DOHH2 (cell line): Measurements from ENCODE around the gene GLT1D1.

Experiments
- H3F3A ChIP-seq: fragments of 200-600 bp; sonication (generic), shearing (Covaris generic); 2 replicates; pipeline ENCODE4 v1.6.0; 2016; ENCODE audit warnings: antibody characterized with exemption, mild to moderate bottlenecking; ENCODE audit not compliant: control insufficient read depth, insufficient read depth
- H3K27ac ChIP-seq: fragments of 200-600 bp; sonication (generic); 2 replicates; pipeline ENCODE4 v1.5.1; 2014; ENCODE audit warnings: low read depth, mild to moderate bottlenecking, low read length, moderate library complexity
- H3K27me3 ChIP-seq: fragments of 200-600 bp; sonication (generic); 2 replicates; pipeline ENCODE4 v1.6.1; 2014; ENCODE audit warnings: mild to moderate bottlenecking, low read length, mixed read lengths; ENCODE audit not compliant: control insufficient read depth
- H3K36me3 ChIP-seq: fragments of 200-600 bp; sonication (generic); 2 replicates; pipeline ENCODE4 v1.6.1; 2014; ENCODE audit warnings: mild to moderate bottlenecking, low read length, moderate library complexity, mixed read lengths; ENCODE audit not compliant: control insufficient read depth
- H3K4me1 ChIP-seq: fragments of 200-600 bp; sonication (generic); 2 replicates; pipeline ENCODE4 v1.6.1; 2014; ENCODE audit warnings: mild to moderate bottlenecking, low read length, mixed read lengths; ENCODE audit not compliant: control insufficient read depth
- H3K4me2 ChIP-seq: fragments of 200-600 bp; sonication (generic); 2 replicates; pipeline ENCODE4 v1.6.0; 2014; ENCODE audit warnings: mild to moderate bottlenecking, low read length, moderate library complexity
- H3K4me3 ChIP-seq: fragments of 200-600 bp; sonication (generic); 2 replicates; pipeline ENCODE4 v1.5.1; 2014; ENCODE audit warnings: mild to moderate bottlenecking, low read length, mixed read lengths
- H3K79me2 ChIP-seq: fragments of 200-600 bp; sonication (generic); 2 replicates; pipeline ENCODE4 v1.6.1; 2014; ENCODE audit warnings: mild to moderate bottlenecking, low read length, mixed read lengths; ENCODE audit not compliant: control insufficient read depth
- H3K9me2 ChIP-seq: fragments of 200-600 bp; sonication (generic); replicated peaks from 2 replicates; pipeline ENCODE4 v1.6.1; 2014; ENCODE audit warnings: mild to moderate bottlenecking, low read length, mixed read lengths; ENCODE audit not compliant: control insufficient read depth
- H3K9me3 ChIP-seq: fragments of 200-600 bp; sonication (generic); 2 replicates; pipeline ENCODE4 v1.6.1; 2014; ENCODE audit warnings: antibody characterized with exemption, low read length, mixed read lengths; ENCODE audit not compliant: control insufficient read depth, insufficient read depth
- H4K20me1 ChIP-seq: fragments of 200-600 bp; sonication (generic); 2 replicates; pipeline ENCODE4 v1.6.0; 2014; ENCODE audit warnings: low read depth, mild to moderate bottlenecking, antibody characterized with exemption, low read length, moderate library complexity; ENCODE audit not compliant: control insufficient read depth, insufficient read depth
- EZH2phosphoT487 ChIP-seq: fragments of 200-600 bp; sonication (generic); IDR thresholded peaks from 2 replicates; pipeline ENCODE4 v1.6.1; 2017; ENCODE audit warnings: borderline replicate concordance, mild to moderate bottlenecking, antibody characterized with exemption, low read length, moderate library complexity, mixed read lengths
- TF ChIP-seq, protein P1 (sequence below): fragments of 200-600 bp; sonication (generic); IDR thresholded peaks from one replicate; pipeline ENCODE4 v1.5.1; 2014; ENCODE audit warnings: antibody characterized with exemption, mild to moderate bottlenecking, low read depth, low read length; ENCODE audit not compliant: poor library complexity, severe bottlenecking

GLT1D1 gene

DNA sequence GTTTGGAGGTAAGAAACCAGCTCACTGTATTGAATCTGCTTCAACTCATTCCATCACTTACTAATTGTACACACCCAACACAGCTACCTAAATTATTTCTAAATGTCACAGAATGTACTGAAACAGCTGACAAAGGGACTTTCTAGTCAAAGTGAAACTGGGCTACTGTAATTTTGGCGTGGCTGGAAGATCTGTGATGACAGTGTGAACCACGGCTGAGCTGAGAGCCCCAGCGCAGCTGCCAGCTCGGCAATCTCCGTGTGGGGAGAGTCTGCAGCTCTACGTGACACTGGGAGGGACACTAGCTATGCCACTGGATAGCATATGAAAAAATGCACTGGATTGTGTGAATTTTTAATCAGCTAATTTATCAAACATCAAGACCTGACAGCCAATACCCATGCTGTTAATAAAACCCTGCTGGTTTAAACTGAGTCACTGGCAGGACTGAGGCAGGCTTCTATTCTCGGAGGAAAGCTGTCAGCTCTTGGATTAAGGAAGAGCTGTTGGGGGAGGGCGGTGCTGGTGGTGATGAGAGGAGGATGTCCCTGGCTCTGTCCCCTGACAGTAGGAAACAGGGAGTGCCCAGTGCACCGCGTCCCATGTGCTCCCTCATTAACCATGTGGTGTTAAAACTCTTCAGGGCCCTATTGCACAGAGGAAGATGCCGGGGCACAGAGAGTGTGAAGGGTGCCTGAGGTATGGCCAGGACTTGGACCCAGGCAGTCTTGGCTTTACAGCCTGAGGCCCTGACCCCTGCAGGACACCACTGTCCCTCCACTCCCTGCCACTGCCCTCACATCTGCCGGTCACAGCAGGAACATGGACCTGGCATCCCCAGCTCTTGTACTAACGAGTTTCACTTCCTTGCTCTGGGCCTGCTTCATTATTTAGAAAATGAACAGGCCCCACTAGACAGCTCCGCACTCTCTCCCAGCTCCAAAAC lies 42.8 kb upstream of the GLT1D1 start:
- peak overlapping the region; percentile 49 for H3K27ac ChIP-seq
- peaks cover 25% of the 10 kb centered on the region for H4K20me1 ChIP-seq
- no peak for TF ChIP-seq EZH2phosphoT487
- TF ChIP-seq, protein P1, sequence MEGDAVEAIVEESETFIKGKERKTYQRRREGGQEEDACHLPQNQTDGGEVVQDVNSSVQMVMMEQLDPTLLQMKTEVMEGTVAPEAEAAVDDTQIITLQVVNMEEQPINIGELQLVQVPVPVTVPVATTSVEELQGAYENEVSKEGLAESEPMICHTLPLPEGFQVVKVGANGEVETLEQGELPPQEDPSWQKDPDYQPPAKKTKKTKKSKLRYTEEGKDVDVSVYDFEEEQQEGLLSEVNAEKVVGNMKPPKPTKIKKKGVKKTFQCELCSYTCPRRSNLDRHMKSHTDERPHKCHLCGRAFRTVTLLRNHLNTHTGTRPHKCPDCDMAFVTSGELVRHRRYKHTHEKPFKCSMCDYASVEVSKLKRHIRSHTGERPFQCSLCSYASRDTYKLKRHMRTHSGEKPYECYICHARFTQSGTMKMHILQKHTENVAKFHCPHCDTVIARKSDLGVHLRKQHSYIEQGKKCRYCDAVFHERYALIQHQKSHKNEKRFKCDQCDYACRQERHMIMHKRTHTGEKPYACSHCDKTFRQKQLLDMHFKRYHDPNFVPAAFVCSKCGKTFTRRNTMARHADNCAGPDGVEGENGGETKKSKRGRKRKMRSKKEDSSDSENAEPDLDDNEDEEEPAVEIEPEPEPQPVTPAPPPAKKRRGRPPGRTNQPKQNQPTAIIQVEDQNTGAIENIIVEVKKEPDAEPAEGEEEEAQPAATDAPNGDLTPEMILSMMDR: no peak
- peaks cover 100% of the 10 kb centered on the region for H3K79me2 ChIP-seq
- H3K4me3 ChIP-seq: peak overlapping the region; percentile 41
- no peaks in the 10 kb centered on the region for H3K27me3 ChIP-seq
- peaks cover 94% of the 10 kb centered on the region for H3K4me1 ChIP-seq
- peak overlapping the region; percentile 55 for H3K4me2 ChIP-seq
- peaks cover 96% of the 10 kb centered on the region for H3K36me3 ChIP-seq
- H3F3A ChIP-seq: peaks cover 12% of the 10 kb centered on the region
- no peaks in the 10 kb centered on the region for H3K9me3 ChIP-seq
- H3K9me2 ChIP-seq: no peaks in the 10 kb centered on the region

DNA sequence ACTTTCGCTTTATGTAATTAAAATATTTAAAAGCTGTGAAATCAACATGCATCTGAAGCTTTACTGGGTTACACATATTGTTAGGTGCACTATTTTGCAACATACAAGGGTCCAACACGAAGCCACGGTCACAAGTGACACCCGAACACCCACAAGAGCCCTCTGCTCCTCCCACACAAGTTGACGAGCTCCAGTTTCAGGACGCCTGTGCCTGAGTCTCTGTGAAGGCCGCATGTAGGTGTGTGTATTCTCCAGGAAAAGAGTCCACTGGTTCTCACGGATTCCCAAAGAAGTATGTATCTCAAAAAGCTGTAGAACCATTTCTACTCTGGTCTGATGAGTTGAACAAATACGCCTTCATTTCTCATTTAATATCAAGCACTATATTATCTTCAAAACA lies 41.5 kb upstream of the GLT1D1 start:
- H3F3A ChIP-seq: peaks cover 12% of the 10 kb centered on the region
- no peak for TF ChIP-seq EZH2phosphoT487
- TF ChIP-seq, protein P1: no peak
- H3K27ac ChIP-seq: peak overlapping the region; percentile 49
- H3K9me2 ChIP-seq: no peaks in the 10 kb centered on the region
- H3K36me3 ChIP-seq: peaks cover 95% of the 10 kb centered on the region
- peaks cover 100% of the 10 kb centered on the region for H3K79me2 ChIP-seq
- H3K4me1 ChIP-seq: peaks cover 97% of the 10 kb centered on the region
- peak overlapping the region; percentile 55 for H3K4me2 ChIP-seq
- no peaks in the 10 kb centered on the region for H3K27me3 ChIP-seq
- H3K9me3 ChIP-seq: no peaks in the 10 kb centered on the region
- H3K4me3 ChIP-seq: peak overlapping the region; percentile 41
- H4K20me1 ChIP-seq: peaks cover 36% of the 10 kb centered on the region

DNA sequence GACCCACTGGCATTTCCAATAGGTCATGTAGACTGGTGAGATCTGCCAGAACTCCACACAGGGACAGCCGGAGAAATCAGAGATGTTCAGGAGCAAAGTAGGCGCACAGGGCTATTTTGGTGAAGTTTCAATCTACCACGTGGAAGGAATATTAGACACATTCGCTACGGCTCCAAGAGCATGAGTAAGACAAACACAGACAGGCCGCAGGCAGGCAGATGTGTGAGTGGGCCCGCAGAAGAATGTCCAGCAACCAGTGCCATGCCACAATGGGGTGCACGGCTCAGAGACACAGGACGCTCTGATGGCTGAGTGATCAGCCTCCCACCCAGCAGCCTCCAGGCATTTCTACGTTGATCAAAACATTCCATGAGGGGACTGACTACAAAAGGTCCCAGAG lies 39.9 kb upstream of the GLT1D1 start:
- Histone ChIP-seq H3K4me3 (no peak overlapping the region), H3K27me3 (no peaks in the 10 kb centered on the region), H4K20me1 (peaks cover 46% of the 10 kb centered on the region), H3F3A (peaks cover 15% of the 10 kb centered on the region), H3K4me1 (peaks cover 97% of the 10 kb centered on the region), H3K36me3 (peaks cover 96% of the 10 kb centered on the region), H3K4me2 (peak overlapping the region; percentile 9; the same call in 1 of the 2 replicates), H3K27ac (no peak overlapping the region), H3K79me2 (peaks cover 100% of the 10 kb centered on the region), H3K9me2 (no peaks in the 10 kb centered on the region), H3K9me3 (no peaks in the 10 kb centered on the region)
- no peak for TF ChIP-seq EZH2phosphoT487
- TF ChIP-seq, protein P1: no peak
